ENCODE measurements around the gene GPD2. TPM values are rescaled to one million over a fixed set of nuclear protein-coding genes. Genes with fewer than 3 reads are reported as not detected.
A peak's percentile ranks its signal among the peaks of the same experiment; 100 is the strongest.

GPD2 gene
- total and polyA plus RNA-seq, 2 of the 13 experiments (the other 11 are each of a cell fraction or from before 2014, with no cell fraction given), result not detected

DNA sequence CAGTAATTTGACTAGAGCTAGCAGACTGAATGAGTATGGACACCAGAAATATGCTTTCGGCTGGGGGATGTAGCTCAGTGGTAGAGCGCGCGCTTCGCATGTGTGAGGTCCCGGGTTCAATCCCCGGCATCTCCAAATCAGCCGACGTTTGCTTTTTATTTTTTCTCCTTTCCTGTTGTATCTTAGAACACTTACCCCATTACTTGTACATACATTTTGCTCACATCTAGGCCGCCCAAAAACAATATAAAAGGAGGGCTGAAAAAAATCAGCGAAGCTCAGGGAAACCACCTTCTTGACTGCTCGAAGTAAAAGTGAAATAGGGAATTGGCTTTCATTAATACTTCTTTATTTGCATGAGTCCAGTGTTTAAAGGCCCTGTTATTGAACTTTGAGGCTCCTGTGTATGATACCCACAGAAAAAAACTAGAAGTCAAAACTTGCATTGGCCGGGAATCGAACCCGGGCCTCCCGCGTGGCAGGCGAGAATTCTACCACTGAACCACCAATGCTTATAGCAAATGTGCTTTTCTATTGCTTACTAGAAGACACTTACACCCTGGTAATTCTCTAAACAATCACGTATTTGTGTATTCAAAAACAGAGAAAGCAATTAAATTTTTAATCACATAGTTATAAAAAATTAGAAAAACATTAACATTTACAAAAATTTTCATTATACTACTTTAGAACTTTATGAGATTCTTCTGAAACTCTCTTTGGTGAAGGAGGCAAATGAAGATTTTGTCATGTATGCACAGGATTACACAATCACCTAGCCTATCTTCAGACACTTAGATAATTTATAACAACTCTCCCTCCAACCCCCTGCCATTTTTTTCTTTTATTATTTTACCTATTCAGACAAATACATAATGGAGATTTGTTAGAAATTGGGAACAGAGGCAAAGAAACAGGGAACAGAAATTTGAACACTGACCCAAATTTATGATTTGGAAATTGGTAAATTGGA is 35.2 kb upstream of the GPD2 start (continued):
- no peak for TF ChIP-seq FOXP1 (IDR thresholded peaks at IDR 0.05)
- TF ChIP-seq FOXP1 (CRISPR knock-in tag; IDR thresholded peaks at IDR 0.05), result peak; percentile 49; the same call in 1 of the 2 replicates
- TF ChIP-seq, protein P1, sequence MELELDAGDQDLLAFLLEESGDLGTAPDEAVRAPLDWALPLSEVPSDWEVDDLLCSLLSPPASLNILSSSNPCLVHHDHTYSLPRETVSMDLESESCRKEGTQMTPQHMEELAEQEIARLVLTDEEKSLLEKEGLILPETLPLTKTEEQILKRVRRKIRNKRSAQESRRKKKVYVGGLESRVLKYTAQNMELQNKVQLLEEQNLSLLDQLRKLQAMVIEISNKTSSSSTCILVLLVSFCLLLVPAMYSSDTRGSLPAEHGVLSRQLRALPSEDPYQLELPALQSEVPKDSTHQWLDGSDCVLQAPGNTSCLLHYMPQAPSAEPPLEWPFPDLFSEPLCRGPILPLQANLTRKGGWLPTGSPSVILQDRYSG (CRISPR knock-in tag; IDR thresholded peaks at IDR 0.05), result no peak
- TF ChIP-seq, protein P2, sequence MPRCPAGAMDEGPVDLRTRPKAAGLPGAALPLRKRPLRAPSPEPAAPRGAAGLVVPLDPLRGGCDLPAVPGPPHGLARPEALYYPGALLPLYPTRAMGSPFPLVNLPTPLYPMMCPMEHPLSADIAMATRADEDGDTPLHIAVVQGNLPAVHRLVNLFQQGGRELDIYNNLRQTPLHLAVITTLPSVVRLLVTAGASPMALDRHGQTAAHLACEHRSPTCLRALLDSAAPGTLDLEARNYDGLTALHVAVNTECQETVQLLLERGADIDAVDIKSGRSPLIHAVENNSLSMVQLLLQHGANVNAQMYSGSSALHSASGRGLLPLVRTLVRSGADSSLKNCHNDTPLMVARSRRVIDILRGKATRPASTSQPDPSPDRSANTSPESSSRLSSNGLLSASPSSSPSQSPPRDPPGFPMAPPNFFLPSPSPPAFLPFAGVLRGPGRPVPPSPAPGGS (CRISPR knock-in tag; IDR thresholded peaks at IDR 0.05), result no peak
- TF ChIP-seq, protein P3, sequence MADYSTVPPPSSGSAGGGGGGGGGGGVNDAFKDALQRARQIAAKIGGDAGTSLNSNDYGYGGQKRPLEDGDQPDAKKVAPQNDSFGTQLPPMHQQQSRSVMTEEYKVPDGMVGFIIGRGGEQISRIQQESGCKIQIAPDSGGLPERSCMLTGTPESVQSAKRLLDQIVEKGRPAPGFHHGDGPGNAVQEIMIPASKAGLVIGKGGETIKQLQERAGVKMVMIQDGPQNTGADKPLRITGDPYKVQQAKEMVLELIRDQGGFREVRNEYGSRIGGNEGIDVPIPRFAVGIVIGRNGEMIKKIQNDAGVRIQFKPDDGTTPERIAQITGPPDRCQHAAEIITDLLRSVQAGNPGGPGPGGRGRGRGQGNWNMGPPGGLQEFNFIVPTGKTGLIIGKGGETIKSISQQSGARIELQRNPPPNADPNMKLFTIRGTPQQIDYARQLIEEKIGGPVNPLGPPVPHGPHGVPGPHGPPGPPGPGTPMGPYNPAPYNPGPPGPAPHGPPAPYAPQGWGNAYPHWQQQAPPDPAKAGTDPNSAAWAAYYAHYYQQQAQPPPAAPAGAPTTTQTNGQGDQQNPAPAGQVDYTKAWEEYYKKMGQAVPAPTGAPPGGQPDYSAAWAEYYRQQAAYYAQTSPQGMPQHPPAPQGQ (CRISPR knock-in tag; IDR thresholded peaks at IDR 0.05; ENCODE audit: borderline replicate concordance), result peak; percentile 26; the same call in 1 of the 2 replicates
- peak; percentile 82; the same call in 1 of the 2 replicates for TF ChIP-seq ZNF878 (CRISPR knock-in tag; IDR thresholded peaks at IDR 0.05)
- TF ChIP-seq ZNF746 (CRISPR knock-in tag; IDR thresholded peaks at IDR 0.05), result no peak
- TF ChIP-seq ZNF879 (CRISPR knock-in tag; IDR thresholded peaks at IDR 0.05), result no peak
- no peak for TF ChIP-seq ZFP37 (CRISPR knock-in tag; IDR thresholded peaks at IDR 0.05; ENCODE audit: borderline replicate concordance)
- no peak for TF ChIP-seq MTA1 (CRISPR knock-in tag; IDR thresholded peaks at IDR 0.05; ENCODE audit: borderline replicate concordance)
- no peak for TF ChIP-seq ZNF274 (CRISPR knock-in tag; IDR thresholded peaks at IDR 0.05)
- TF ChIP-seq, protein P4, sequence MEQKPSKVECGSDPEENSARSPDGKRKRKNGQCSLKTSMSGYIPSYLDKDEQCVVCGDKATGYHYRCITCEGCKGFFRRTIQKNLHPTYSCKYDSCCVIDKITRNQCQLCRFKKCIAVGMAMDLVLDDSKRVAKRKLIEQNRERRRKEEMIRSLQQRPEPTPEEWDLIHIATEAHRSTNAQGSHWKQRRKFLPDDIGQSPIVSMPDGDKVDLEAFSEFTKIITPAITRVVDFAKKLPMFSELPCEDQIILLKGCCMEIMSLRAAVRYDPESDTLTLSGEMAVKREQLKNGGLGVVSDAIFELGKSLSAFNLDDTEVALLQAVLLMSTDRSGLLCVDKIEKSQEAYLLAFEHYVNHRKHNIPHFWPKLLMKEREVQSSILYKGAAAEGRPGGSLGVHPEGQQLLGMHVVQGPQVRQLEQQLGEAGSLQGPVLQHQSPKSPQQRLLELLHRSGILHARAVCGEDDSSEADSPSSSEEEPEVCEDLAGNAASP (CRISPR knock-in tag; IDR thresholded peaks at IDR 0.05; ENCODE audit: borderline replicate concordance), result 0 out of 2 replicates have a peak, but pooled peaks have one; percentile 40
- no peak for TF ChIP-seq PCBP1 (IDR thresholded peaks at IDR 0.05; ENCODE audit: borderline replicate concordance, low read depth, low read length)
- peak; percentile 91 for TF ChIP-seq ZNF615 (CRISPR knock-in tag; IDR thresholded peaks at IDR 0.05; ENCODE audit: borderline replicate concordance)
- no peak for TF ChIP-seq CCAR2 (optimal IDR thresholded peaks at IDR 0.05; ENCODE audit: low read depth, low read length)
- TF ChIP-seq ZNF562 (CRISPR knock-in tag; IDR thresholded peaks at IDR 0.05; ENCODE audit: borderline replicate concordance), result no peak
- TF ChIP-seq TBX2 (CRISPR knock-in tag; IDR thresholded peaks at IDR 0.05; ENCODE audit: borderline replicate concordance), result no peak; the same call in 1 of the 2 replicates
- no peak for TF ChIP-seq DNMT1 (CRISPR knock-in tag; IDR thresholded peaks at IDR 0.05)
- TF ChIP-seq ZNF430 (CRISPR knock-in tag; IDR thresholded peaks at IDR 0.05), result peak; percentile 59; the same call in 1 of the 2 replicates
- TF ChIP-seq, protein P5, sequence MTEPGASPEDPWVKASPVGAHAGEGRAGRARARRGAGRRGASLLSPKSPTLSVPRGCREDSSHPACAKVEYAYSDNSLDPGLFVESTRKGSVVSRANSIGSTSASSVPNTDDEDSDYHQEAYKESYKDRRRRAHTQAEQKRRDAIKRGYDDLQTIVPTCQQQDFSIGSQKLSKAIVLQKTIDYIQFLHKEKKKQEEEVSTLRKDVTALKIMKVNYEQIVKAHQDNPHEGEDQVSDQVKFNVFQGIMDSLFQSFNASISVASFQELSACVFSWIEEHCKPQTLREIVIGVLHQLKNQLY (CRISPR knock-in tag; IDR thresholded peaks at IDR 0.05), result no peak; the same call in 1 of the 2 replicates
- TF ChIP-seq GTF2F1 (IDR thresholded peaks at IDR 0.05; ENCODE audit: low read length), result no peak; the same call in 1 of the 2 replicates
- no peak for TF ChIP-seq ZIK1 (CRISPR knock-in tag; IDR thresholded peaks at IDR 0.05; ENCODE audit: borderline replicate concordance, low read depth)
- TF ChIP-seq, protein P6, sequence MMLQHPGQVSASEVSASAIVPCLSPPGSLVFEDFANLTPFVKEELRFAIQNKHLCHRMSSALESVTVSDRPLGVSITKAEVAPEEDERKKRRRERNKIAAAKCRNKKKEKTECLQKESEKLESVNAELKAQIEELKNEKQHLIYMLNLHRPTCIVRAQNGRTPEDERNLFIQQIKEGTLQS (CRISPR knock-in tag; IDR thresholded peaks at IDR 0.05), result peak; percentile 10; the same call in 1 of the 2 replicates
